ENCODE measurements around the gene PLEKHA7. TPM values are rescaled to one million over a fixed set of nuclear protein-coding genes. Genes with fewer than 3 reads are reported as not detected.

Gene PLEKHA7
- total RNA-seq, 1 experiment from 2014 or later: not detected

DNA sequence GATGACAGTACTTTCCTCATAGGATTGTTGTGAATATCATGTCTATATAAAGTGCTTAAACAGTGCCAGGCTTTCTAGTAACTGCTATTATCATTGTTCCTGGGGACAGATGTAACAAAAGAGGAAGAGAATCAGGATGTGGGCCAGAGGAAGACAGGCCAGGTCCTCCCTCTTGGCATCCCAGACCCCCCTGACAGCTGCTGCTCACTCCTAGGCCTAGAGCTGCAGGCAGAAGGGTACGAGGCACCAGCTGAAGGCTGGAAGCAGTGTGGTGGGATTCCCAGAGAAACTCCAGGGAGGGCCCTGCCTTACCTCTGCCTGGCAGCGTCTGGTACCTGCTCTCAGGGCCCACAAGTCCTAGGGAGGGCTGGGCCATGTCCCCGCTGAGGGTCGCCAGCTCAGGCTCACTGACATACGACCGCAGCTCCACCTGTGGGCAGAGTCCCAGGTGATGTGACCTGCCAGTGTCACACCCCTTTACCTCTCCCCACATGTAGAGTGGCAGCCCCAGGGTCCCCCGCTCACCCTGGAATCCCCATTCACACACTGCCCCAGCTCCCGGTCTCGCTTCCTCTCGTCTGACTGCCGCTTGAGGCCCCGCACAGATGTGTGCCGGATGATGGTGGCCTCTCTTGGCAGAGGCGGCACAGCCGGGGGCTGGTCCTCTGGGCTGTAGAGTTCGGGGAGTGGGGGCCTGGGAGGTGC, 223.6 kb downstream of the PLEKHA7 start:
- no peak for DNase-seq (ENCODE audit: low read depth)

DNA sequence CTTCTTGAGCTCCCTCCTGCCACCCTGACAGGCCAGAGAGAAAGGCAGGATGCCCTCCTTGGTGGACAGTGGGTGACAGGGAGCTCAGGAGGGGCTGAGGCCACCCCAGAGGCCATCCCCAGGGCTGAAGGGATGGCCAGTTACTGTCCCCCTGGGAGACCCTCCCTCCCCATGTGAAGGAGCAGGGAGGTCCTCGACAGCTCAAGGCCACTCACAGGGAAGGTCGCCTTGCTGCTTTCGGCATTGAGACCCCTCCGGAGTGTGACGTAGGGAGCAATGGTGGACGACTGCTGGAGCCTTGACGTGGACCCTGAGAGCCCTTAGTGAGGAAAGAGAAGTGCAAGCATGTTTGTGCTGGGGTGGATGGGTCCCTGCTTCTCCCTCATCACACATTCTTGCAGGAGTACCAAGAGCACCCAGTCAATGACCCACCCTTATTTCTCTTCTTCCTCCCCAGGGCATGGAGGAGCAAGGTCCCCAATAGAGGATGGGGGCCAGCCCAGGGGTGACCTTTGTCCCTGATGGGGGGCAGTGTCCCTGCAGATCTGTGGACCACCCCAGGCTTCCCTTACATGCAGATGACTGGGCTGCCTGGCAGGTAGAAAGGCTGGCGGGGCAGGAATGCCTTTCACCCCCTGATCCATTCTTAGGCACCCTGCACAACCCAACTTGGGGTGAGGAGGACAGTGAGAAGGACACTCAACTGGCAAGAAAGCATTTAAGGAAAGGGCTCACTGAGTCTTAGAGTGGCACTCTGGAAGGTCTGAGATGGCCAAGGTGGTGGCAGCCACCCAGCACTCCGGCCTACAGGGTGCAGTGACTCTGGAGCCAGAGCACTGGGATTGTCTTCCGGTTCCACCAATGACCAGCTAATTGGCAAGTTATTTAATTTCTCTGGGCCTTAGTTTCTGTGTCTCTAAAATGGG, 224.4 kb downstream of the PLEKHA7 start:
- no peak for DNase-seq (ENCODE audit: low read depth)

DNA sequence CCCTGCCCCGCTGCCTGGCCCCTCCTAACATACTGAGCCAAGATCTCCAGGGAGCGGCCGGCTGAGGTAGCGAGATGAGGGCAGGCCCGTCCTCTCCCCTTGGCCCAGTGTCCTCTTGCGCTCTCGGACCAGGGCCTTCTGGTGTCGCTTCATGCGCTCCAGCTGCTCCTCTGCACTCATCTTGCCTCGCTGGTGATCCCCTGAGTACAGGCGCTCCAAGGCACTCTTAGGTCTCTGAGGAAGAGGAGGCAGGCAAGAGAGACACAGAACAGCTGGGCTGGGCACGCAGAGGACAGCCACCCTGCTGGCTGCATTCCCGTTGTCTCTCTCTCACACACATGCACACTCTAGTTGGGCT, 225.2 kb downstream of the PLEKHA7 start:
- DNase-seq (ENCODE audit: low read depth): no peak

DNA sequence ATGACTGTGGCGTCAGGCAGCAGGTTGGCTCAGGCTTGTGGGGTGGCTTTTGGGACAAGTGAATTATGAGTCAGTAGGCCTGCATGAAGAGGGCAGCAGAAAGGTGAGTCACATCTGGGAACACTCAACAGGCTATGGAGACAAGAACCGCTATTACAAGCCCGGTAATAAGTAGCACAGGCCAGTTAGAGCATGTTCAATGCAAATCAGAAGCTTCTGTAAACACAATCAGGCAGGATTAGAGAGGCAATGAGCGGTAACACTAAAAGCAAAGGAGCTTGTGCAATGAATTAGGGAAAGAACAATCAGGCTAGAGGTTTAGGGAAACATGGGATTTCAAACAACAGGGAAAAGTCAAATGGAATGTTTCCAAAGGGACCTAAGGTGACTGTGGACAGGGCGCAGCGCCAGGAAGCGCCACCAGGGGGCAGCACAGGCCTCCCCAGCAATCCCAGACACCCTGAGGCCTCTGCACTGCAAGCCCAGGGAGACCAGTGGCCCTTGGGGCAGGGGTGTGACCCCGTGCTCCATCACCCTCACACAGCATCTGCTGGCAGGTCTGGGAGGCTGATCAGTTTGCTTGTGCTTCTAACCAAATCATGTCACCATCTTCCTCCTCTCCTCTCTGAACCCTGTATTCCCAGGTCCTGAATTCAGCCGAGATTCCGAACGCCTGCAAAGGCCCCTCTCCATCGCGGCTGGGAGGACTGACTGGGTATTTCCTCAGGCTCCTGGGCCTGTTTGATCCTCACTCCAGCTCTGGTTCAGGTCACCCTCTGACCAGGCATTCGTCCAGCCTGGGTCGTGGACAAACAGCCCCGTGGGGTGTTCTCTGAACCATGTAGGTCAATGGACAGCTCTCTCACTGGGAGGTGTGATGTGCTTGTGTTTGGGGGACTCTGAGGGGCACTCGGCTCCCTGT, 225.8 kb downstream of the PLEKHA7 start:
- DNase-seq (ENCODE audit: low read depth): peak; percentile 69

DNA sequence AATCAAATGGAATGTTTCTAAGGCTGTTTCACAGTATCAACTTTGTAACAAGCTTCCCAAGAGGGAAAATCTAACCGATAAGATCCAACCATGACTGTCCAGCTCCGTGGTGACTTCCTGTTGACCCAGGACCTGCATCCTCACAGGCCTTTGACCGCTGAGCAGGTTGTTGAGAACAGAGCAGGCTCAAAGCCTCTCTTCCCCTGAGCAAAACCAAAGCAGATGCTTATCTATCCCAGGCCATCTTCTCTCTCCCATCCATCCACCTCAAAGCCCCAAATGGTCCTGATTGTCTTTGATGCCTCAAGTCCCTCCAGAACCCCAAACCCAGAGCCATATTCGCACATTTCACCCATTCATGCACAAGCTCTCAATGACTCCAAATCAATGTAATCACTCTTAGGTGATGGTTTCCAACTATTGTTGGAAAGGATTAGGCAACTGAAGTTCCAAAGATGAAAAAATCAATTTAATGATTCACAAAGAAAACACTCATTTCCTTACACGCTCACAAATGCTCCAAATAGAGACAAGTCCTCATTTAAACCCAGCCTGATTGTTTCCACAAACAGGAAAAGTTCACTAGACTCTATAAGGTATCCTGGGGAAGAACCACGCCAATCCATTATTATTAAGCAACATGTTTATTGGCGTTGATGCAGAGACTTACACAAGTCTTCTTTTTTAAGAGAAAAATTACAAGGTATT, 227.0 kb downstream of the PLEKHA7 start:
- DNase-seq (ENCODE audit: low read depth): no peak

DNA sequence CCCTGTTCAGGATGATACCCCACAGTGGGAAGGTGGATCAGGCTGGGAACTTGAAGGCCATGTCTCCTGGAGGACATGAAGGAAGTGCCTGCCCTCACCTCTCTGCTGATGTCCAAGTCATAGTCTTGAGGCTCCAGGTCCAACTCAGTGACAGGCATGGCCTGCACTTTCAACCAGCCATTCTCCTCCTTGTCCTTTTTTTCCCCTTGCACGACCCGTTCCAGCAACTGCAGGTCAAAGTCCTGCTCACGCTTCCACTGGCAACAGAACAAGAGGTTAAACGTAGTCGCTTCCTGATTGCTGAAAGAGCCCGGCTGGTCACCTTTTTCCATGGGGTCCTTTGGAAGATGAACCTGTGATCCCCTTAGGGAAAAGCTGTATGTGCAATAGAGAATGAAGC, 228.1 kb downstream of the PLEKHA7 start:
- no peak for DNase-seq (ENCODE audit: low read depth)

DNA sequence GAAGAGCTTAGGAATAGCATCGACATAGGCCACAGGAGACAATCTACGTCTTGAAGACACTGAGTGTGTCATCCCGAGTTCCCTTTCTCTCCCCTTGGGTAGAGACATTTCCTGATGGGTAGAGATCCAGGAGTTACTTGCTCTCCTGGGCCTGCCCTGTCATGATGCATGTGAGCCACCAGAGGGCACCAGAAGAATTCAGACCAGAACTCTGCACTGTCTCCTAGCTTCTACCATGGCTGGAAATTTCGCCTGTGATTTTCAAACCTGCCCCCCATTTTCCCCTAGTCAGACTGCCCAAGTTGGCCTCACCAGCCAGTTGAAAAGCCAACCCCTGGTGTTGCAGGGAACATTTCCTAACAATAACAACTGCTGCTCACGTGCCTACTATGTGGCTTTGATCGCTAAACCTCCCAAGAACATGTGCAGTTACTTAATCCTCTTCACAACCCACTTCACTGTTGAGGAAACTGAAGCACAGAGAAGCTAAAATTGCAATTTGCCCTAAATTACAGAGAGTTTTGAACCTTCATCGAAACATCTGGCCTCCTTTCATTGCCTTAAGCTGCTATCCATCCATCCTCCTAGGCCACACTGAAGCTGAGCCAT, 228.6 kb downstream of the PLEKHA7 start:
- DNase-seq (ENCODE audit: low read depth): peak; percentile 59

DNA sequence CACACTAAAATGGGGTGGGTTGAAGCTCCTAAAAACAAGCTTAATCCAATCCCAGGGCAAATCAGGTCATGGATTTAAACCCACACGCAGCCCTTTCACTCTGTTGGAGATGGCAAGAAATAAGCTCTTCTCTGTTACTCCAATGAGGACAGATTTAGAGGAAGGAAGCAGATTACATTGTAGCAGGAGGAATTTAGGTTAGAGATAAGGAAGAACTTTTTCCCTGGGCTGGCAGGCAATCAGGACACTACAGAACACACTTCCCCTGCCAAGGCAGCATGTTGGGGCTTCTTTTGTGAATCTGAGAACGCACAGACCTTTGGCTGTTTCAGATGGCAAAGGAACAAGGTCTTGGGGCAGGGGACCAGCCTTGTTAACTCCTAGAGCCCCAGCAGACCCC, 229.5 kb downstream of the PLEKHA7 start:
- no peak for DNase-seq (ENCODE audit: low read depth)

DNA sequence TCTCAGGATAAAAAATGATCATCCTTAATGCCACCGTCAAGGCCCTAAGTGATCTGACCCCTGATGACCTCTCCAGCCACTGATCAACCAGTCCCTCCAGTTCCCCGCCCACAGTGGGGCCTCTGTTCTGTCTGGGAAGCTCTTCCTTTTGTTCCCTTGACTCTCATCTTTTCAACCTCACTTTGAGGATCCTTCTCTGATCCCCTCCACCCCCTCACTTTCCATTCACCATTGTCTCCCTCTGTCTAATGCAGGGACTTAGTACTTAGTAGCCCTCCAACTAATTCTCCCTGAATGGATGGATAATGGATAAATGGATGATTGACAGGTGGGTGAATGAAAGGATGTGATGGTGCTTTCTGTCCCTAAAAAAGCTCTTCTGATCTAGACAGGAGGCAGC, 230.1 kb downstream of the PLEKHA7 start:
- DNase-seq (ENCODE audit: low read depth): no peak

DNA sequence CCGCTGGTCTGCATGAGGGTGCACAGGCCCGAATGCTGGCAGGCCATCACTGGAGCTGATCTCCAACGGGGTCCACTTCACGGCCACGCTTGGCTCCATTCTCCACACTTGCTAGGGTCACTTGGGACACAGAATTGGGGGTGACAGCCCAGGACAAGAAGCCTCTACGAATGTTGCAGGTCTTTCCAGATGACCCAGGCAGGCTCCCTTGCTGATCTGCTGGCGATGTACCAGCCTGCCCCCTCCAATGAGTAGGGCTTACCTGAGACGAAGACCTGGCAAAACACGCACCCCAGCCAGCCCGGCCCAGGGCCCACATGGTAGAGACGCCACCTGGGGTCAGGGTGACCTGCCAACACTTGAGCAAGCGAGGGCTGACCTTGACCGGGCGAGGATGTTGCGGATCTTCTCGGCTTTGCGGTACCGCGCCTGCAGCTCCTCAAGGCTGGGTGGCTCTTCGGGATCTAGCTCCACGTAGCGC, 230.9 kb downstream of the PLEKHA7 start:
- no peak for DNase-seq (ENCODE audit: low read depth)

DNA sequence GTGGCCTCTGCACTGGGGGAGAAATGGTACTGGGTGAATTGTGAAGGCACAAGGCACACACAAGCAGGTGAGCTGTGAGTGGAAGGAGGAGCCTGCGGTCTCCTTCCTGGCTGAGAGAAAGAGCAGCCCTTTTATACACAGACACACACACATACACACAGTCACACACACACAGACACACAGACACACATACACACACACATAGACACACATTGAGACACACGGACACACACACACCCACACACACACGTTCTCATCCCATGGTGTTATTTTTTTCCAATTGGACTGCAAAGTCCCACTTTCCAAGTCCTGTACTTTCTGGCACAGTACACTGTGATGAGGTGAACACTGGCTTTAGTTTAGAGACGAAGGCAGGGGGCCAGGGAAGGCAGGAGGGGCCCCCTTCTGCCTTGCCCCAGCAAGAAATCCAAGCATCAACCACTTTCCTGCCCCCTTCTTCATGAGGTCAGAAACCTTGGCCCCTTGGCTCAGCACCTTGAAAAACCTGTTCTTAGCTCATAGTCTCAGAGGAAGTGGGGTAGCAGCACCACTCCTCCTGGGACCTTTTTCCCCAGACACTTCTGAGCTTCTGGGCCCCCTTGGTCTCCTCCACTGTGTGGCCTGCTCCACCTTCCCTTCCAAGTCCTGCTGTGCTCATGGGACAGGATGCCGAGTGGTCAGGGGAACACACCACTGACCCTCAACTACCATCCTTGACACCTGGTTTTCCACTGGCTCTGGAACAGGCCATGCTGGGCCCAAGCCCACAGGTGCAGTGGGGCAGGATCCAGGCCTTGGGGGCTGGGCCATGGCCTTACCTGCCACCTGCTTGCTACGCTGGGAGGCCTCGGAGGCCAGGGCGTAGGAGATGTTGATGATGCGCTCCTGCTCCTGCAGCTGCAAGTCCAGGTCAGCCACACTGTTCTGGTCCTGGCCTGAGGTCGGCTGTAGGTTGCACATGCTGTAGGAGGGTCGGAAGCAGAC, 232.0 kb downstream of the PLEKHA7 start:
- no peak for DNase-seq (ENCODE audit: low read depth)

DNA sequence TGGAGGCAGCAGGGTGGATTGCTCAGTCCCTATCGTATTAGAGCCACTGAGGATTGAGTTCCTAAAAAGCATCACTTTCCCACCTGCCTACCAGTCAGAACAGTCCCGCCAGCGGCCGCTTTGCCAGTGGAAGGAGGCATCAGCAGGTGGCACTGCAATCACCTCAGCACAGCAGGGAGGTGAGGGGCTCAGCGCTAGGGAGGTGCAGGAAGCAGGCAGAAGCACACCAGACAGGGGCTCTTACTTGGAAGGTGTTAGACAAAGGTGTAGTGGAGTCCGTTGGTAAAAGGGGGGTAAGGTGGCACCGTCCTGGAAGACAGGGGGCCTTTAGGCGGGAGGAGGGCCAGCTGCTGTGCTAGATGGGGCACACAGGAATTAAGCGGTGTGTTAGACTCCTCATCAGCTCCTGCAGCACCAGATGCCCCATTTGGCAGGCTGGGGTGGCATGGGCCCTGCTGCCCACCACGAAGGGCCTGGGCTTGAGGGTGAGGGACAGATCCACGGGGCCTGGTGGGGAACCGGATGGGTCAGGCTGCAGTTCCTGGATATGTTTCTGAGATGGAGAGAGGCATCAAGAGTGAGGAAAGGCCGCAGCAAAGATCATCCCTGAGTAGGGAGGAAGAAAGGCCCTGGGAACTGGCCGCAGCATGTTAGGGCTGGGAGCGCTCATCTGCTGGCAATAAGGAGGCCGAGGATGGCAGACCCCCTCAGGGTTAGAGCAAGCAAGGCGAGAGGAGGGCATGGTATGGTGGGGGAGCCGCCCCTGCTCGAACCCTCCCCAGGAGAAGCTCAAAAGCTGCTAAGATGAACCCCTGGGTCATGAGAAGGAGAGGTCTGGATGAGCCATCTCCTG, 233.3 kb downstream of the PLEKHA7 start:
- no peak for DNase-seq (ENCODE audit: low read depth)

DNA sequence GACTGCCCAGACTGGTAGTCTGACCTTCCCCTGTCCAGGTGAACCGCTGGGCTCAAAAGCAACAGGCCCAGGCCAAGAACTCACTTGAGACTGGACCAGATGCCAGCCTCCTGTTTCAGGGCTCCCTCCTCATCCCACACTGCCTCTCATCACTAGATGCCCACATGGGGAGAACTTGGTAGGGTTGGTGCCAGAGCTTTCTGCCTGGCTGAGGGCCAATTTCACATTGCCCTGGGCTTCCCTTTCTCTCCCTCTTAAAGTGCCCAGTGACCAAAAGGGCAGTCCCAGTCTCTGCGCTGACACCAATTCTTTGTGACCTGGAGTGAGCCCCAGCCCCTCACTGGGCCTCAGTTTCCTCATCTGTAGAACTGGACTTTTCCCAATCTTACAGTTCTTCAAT, 234.1 kb downstream of the PLEKHA7 start:
- DNase-seq (ENCODE audit: low read depth): no peak

DNA sequence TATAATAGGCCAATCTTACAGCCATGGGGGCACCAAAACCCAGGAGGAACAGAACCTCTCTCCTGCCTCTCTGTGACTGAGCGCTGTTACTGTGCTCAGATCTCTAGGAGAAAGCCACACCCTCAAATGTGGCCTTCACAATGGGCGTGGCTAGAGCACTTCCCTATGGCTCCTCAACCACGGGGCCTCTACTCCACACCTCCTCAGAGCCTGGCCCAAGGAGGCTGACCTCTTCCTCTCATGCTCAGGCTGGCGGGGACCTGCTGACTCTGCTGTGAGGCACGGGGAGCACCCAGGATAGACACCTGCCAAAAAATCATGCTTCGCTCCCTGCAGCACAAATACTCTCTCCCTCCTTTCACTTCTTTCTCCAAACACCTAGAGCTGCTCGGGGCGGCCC, 234.8 kb downstream of the PLEKHA7 start:
- no peak for DNase-seq (ENCODE audit: low read depth)

DNA sequence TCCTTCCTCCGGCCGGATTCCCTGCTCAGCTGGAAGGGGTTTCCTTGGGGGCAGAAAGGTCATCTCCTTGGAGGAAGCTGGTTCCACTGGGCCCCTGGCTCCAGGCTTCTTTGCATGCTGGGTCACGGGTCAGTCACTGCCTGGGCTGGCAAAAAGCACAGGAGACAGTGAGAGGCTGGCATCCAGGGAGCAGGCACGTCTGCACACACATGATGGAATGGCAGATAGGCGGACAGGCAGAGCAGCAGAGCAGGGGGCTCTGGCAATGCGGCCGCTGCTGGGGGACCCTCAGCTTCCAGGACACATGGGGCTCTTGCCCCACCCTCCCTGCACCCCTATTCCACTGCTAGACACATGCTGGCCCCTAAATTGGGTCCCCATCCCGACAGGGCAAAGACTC, 235.3 kb downstream of the PLEKHA7 start:
- DNase-seq (ENCODE audit: low read depth): no peak

DNA sequence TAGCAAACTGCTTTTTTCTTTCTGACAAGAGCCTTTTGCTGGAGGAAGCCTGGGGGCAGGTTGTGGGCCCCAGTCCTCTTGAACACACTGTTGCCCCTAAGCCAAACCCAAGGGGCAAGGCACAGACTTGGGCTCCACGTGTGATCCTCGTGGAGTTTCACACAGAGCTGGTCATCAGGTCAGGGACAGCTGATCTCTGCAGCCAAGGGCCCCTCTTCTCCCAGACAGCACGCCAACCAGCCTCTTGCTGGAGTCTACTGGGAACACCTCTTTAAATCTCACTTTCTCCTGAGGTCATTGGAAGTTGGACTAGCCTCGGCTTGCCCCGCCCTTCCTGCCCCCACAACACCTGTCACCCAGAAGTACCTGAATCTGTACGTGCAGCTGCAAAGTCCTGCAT, 235.9 kb downstream of the PLEKHA7 start:
- DNase-seq (ENCODE audit: low read depth): no peak

DNA sequence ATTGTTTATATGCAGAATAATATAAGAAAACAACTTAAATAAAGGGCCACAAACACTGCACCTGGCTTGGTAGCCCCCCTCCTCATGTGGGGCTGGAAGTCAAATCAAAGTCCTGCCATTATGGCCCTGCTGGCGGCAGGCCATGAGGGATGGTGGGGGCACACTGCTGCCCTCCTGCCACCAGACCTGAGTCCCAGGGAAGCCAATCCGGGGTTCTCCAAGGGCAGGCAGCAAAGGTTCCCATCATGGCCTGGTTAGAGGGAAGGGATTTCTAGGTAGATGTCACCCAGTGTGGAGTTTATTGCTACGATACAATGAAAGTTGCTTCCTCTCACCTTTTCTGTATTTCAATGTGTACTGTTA, 236.6 kb downstream of the PLEKHA7 start:
- no peak for DNase-seq (ENCODE audit: low read depth)

DNA sequence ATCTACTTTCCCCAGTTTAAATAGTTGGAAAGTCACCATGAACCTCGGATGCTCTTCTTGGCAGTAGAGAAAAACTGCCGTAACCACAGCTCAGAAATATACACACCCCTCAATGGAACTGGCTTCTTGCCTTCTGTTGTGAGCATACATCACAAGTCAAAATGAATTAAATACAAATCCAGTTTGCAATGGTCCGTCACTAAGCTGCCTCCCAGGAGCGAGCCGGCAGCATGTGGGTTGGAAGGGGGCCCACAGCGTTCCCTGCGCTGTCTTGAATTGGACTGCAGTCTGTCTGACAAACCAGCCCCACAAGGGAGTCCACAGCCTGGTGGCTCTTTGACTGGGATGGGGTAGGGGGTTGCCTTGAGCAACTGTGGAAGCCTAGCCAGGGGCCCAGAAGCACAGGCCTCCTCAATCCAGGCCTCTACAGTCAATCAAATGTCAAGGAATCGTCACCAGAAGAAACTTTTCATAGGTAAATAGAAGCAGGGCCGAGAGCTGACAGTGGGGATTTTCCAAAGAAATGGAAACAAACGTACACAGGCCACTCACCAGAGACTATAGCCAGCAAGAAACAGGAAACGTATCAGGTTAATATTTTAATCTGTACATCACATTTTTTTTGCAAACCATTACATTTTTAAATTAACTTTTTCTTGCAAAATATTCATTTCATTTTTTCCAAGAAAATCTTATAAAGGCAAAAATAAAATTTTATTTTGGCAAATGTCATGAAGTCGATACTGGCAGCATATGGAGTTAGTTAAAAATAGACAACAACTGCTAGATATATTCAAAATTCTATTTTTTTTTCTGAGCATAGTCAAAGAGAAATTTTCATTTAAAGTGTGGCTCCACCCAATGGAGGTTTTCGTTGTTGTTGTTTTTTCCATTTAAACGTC, 237.3 kb downstream of the PLEKHA7 start:
- DNase-seq (ENCODE audit: low read depth): no peak
